Osteocyte (in vitro differentiated cells): ENCODE data around the gene LRRC74B. TPM values are rescaled to one million over a fixed set of nuclear protein-coding genes. Genes with fewer than 3 reads are reported as not detected.
"Not testable (repeated sequence)": the region's sequence is repeated elsewhere in the genome, so short reads cannot be mapped to it uniquely, and the experiment has no call there.

Source experiments
- DNase-seq: peaks from one replicate; pipeline ENCODE4 v3.0.0; 2021; ENCODE audit warnings: mixed read lengths; ENCODE audit not compliant: unreplicated experiment; ENCODE audit errors: extremely low spot score
- H3K27ac Mint-ChIP-seq: one replicate; pipeline ENCODE4 v1.8.0; 2021; ENCODE audit warnings: mild to moderate bottlenecking, mixed read lengths; ENCODE audit not compliant: unreplicated experiment
- H3K27me3 Mint-ChIP-seq: one replicate; pipeline ENCODE4 v1.8.0; 2021; ENCODE audit warnings: mixed read lengths; ENCODE audit not compliant: unreplicated experiment
- H3K36me3 Mint-ChIP-seq: one replicate; pipeline ENCODE4 v1.8.0; 2021; ENCODE audit warnings: mixed read lengths; ENCODE audit not compliant: unreplicated experiment
- H3K4me1 Mint-ChIP-seq: one replicate; pipeline ENCODE4 v1.8.0; 2021; ENCODE audit warnings: mixed read lengths; ENCODE audit not compliant: unreplicated experiment
- H3K4me3 Mint-ChIP-seq: one replicate; pipeline ENCODE4 v1.8.0; 2021; ENCODE audit warnings: mild to moderate bottlenecking, moderate library complexity, mixed read lengths; ENCODE audit not compliant: unreplicated experiment
- H3K9me3 Mint-ChIP-seq: one replicate; pipeline ENCODE4 v1.8.0; 2021; ENCODE audit warnings: mixed read lengths; ENCODE audit not compliant: unreplicated experiment
- total RNA-seq: library from RNA; stranded (reverse); gene quantifications from 2 replicates; pipeline ENCODE4 v1.2.1, GENCODE V29; 2021
- TF ChIP-seq, protein P1 (sequence below): fragments of 200-600 bp; sonication (generic); IDR thresholded peaks from 2 replicates; pipeline ENCODE4 v1.5.0; 2021; ENCODE audit warnings: antibody characterized with exemption, mild to moderate bottlenecking, moderate library complexity

Gene LRRC74B
- total RNA-seq, 1 donor from 2014 or later = not detected

DNA sequence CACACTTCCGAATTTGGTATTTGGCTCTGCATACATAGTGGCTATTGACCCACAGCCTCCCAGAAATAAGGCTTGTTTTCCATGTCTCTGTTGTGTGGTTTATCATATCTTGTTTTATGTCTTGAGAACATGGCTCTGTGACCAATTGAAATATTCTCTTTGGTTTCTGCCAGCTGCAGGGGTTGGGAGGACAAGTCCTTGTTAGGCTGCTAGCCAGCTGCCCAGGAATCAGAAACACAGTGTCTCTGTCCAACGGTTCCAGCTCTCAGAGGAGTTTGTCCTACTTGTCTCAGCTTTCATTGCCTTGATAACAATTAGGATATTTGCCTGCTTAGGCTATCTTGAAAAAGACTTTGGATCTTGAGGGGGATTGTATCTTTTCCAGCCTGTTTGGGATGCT is 7.3 kb upstream of the LRRC74B start:
- H3K27ac Mint-ChIP-seq = peak overlapping the region; percentile 88
- peaks cover 42% of the 10 kb centered on the region for H3K4me1 Mint-ChIP-seq
- no peaks in the 10 kb centered on the region for H3K36me3 Mint-ChIP-seq
- TF ChIP-seq, protein P1, sequence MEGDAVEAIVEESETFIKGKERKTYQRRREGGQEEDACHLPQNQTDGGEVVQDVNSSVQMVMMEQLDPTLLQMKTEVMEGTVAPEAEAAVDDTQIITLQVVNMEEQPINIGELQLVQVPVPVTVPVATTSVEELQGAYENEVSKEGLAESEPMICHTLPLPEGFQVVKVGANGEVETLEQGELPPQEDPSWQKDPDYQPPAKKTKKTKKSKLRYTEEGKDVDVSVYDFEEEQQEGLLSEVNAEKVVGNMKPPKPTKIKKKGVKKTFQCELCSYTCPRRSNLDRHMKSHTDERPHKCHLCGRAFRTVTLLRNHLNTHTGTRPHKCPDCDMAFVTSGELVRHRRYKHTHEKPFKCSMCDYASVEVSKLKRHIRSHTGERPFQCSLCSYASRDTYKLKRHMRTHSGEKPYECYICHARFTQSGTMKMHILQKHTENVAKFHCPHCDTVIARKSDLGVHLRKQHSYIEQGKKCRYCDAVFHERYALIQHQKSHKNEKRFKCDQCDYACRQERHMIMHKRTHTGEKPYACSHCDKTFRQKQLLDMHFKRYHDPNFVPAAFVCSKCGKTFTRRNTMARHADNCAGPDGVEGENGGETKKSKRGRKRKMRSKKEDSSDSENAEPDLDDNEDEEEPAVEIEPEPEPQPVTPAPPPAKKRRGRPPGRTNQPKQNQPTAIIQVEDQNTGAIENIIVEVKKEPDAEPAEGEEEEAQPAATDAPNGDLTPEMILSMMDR = no peak
- H3K4me3 Mint-ChIP-seq = no peak overlapping the region
- H3K9me3 Mint-ChIP-seq = no peaks in the 10 kb centered on the region
- DNase-seq = no peak
- no peaks in the 10 kb centered on the region for H3K27me3 Mint-ChIP-seq

DNA sequence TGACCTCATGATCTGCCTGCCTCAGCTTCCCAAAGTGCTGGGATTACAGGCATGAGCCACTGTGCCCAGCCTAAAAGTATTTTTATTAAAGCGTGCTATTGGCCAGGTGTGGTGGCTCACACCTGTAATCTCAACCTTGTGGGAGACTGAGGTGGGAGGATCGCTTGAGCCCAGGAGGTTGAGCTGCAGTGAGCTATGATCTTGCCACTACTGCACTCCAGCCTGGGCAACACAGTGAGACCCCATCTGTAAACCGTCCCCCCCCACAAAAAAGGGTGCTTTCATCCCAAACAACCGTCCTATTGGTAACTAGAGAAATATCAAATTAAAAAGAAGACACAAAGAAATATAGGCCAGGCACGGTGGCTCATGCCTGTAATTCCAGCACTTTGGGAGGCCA is 6.6 kb upstream of the LRRC74B start:
- H3K9me3 Mint-ChIP-seq, H3K27me3 Mint-ChIP-seq, H3K4me3 Mint-ChIP-seq, DNase-seq, H3K36me3 Mint-ChIP-seq, H3K27ac Mint-ChIP-seq: not testable (repeated sequence)
- H3K4me1 Mint-ChIP-seq = peaks cover 49% of the 10 kb centered on the region

DNA sequence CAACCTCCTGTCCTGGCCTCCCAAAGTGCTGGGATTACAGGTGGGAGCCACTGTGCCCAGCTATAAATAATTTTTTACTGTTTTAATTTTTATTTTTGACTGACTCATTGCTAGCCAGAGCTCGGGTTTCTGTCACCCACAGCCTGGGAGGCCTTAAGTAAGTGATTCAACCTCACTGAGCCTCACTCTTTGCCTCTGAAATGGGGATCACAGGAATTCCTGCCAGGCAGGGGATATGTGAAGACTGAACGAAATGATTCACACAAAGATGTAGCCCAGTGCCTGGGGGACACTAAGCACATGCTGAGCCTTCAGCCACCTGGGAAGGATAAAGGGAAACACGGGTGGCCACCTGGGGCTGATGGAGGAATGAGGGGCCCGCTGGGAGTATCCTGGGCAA is 3.8 kb upstream of the LRRC74B start:
- Mint-ChIP-seq H3K4me1 (peaks cover 67% of the 10 kb centered on the region), H3K9me3 (no peaks in the 10 kb centered on the region), H3K36me3 (no peaks in the 10 kb centered on the region), H3K27me3 (no peaks in the 10 kb centered on the region), H3K27ac (peak overlapping the region; percentile 52), H3K4me3 (no peak overlapping the region)
- no peak for DNase-seq
- TF ChIP-seq, protein P1 = no peak

DNA sequence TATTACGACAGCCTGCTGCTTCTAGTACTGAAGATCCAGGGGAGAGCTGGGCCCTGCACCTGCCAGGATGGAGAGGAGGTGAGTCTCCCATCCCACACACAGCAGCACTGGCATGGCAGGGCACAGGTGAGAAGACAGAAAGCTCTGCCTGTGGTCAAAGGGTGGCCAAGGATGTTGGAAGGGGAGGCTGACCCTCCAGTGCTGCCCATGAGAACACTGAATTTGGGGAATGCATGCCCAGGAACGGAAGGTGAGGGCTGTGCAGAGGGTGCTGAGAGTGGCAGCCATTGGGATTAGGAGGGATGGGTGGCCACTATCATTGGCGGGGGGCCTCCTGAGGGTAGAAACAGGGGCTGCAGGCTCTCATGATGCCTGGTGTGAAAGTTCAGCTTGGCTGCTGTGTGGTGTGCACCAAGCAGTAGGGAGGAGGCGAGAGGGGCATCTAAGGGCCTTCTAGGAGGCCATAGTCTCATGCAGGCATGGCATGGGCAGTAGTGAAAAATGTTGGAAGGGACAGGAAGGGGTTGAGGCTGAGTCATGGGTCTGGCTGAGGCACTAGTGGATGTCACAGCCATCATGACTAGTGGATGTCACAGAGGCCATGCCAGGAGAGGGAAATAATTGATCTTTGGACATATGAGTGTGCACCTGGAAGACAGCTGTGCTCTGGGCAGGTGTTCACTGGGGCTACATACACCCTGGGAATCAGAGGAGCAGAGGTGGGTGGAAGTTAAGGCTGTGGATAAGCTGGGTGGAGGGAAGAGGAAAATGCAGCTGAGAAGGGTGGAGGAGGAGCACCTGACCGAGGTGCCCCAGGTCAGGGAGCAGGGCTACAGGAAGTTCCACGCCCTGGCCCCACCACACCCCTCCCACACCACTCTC is 2.5 kb upstream of the LRRC74B start:
- TF ChIP-seq, protein P1 = no peak
- H3K27ac Mint-ChIP-seq = peak overlapping the region; percentile 100
- no peaks in the 10 kb centered on the region for H3K27me3 Mint-ChIP-seq
- peak overlapping the region; percentile 38 for H3K4me3 Mint-ChIP-seq
- DNase-seq = no peak
- no peaks in the 10 kb centered on the region for H3K9me3 Mint-ChIP-seq
- no peaks in the 10 kb centered on the region for H3K36me3 Mint-ChIP-seq
- peaks cover 55% of the 10 kb centered on the region for H3K4me1 Mint-ChIP-seq

DNA sequence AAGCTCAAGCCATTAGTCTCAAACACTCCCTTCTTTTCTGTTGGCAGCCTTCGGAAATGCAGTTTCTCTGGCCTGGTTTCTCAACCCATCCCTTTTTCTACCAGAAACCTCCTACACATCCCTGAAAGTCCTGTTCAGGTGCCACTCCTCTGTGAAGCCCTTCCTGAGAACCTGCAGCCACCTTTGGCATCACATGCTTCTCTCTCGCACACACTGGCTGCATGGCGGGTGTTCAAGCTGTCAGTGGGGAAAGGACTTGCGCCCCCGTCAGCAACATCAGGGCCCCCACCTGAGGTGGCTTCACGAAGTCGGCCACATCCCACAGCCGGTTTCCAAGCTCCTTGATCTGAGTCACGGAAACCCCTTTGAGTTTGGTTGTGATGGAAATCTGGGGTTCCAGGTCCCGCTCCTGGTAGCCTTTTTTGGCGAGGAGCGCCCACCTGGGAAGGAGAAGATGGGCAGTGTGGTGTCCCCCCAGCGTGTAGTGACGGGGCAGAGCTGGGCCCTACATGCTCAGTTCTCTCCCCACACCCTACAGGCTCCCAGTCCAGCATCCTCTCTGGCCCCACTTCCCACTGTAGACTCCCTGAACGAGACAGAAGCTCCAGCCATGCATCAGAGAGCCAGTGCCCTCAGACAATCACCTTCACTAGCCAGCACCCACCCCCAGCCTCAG is 1.7 kb upstream of the LRRC74B start:
- H3K36me3 Mint-ChIP-seq = no peaks in the 10 kb centered on the region
- DNase-seq = no peak
- peak overlapping the region; percentile 100 for H3K27ac Mint-ChIP-seq
- peaks cover 50% of the 10 kb centered on the region for H3K4me1 Mint-ChIP-seq
- TF ChIP-seq, protein P1 = no peak
- H3K9me3 Mint-ChIP-seq = no peaks in the 10 kb centered on the region
- no peaks in the 10 kb centered on the region for H3K27me3 Mint-ChIP-seq
- peak overlapping the region; percentile 94 for H3K4me3 Mint-ChIP-seq
